HG02938 (cell line): Measurements from ENCODE around the gene INF2.

Experiments
- ATAC-seq: cut with Tn5 transposase; IDR thresholded peaks from one replicate; pipeline ENCODE4 v1.9.1; 2021; ENCODE audit warnings: mild to moderate bottlenecking, moderate library complexity; ENCODE audit not compliant: unreplicated experiment

The INF2 gene

DNA sequence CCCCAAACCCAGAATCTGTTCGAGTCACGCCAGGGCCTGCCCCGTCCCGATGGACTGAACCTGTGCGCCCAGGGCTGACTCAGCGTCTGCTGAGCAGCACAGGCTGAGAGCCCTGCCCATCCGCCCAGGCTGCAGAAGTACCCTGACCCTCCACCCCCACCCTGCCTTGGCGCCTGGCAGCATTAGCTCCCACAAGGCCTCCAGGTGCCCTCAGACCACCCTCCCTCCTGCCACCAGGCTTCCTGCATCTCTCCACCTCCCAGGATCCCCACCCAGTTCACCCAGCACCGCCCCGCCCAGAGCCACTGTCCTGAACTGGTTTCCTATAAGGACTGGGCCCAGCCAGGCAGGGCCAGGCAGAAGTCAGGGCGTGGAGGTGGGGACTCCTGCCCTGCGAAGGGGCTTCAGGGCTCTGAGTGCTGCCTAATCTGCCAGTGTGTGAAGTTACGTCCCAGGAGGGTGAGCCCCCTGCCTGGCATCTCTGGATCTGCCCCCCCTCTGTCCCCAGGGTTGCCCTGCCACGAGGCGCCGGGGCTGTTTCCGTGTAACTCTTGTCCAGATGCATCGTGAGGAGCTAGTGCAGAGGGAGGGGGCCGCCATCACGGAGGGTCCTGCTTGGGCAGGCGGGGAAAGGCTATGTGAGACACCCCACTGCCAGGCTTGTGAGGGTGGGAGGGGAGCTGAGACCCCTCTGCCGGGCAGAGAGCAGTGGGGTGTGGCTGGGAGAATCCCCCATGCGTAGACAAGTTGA is 43.7 kb downstream of the INF2 start:
- no peak for ATAC-seq

- ATAC-seq, result no peak
Measured at GRCh38 chr14:104734051-104734587, 44.7 kb downstream of the INF2 start.

DNA sequence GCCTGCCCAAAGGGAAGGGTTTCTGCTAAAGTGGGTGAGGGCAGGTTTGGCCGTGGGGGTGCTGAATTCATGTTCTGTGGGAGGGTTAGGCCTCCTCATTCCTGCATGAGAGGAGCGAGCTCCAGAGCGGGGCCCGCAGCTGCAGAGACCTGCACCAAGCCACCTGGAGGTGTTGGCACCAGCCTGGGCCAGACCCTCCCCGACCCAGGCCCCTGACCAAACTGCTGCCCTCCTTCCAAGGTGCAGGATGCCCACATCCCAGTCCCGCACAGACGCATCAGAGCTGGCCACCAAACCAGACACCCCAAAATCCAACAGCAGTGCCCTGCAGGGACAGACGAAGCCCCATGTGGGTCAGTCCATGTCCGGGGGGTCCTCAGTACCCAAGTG is 45.2 kb downstream of the INF2 start:
- ATAC-seq, result no peak

GRCh38 chr14:104734991-104735779 is 45.8 kb downstream of the INF2 start:
- no peak for ATAC-seq

- ATAC-seq, result no peak
Measured at GRCh38 chr14:104735830-104736642, 46.6 kb downstream of the INF2 start.

DNA sequence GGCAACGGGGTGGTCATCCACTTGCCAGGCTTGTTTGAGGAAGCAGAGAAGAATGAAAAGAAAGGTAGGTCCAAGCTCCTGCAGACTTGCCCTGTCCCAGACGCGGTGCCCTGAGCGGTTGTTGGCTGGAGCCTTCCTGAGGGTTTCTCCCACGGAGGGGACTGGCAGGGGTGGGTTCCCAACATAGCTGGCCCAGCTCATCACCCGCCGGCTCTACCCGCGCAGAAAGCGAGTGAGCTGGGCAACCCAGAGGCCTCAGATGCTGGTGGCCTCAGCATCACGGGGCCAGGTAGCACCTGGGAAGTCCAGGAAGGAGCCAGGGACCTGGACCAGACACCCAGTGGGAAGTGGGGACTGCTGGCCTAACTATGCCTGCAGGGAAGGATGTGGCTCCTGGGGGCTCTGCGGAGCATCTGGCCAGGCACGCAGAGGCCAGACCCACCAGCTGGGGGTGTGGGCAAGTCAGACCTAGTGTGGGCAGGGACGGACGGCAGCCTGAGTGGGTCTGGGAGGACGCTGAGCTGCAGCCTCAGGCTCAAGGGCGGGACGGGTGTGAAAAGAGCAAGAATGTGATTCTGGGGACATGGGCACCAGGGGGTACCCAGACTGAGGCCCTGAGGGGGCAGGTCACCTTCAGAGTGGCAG is 49.1 kb downstream of the INF2 start:
- no peak for ATAC-seq

- no peak for ATAC-seq
Measured at GRCh38 chr14:104739026-104739425, 49.6 kb downstream of the INF2 start.

DNA sequence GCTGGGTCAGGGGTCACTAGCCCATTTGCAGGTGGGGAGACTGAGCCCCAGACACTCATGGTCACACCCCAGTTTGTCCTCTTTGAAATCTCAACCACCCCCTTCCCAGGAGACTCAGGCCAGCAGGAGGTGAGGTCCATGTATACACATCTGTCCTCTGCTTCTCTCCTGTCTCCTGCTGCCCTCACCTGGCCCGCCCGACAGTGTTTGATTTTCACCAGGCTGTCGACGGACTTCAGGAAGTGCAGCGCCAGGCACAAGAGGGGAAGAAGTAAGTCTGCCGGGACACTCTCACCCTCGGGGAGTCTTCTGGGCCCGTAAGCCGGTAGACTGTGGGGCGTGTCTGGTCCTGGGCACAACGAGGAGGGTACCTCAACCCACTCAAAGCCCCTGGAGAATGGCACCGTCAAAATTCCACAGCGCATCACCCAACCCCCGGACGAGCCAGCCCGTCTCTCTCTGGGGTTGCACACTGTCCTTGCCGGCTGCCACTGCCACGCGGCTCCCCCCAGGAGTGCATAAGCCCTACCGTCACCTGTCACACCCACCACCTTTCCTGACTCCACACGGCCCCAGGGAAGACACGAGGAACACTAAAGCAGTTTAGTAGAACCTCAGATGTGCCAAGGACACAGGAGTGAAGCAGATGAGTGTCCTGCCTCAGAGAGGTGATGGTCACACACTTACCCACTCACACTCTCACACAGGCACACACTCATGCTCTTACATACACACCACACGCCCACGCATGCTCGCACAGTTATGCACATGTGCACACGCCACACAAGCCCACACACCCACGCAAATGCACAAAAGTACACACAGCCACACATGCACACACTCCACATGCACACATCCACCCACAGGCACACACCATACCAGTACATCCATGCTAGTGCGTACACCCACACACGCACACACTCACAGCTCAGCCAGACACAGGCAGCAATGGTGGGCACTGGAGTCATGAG is 50.4 kb downstream of the INF2 start:
- ATAC-seq, result no peak

DNA sequence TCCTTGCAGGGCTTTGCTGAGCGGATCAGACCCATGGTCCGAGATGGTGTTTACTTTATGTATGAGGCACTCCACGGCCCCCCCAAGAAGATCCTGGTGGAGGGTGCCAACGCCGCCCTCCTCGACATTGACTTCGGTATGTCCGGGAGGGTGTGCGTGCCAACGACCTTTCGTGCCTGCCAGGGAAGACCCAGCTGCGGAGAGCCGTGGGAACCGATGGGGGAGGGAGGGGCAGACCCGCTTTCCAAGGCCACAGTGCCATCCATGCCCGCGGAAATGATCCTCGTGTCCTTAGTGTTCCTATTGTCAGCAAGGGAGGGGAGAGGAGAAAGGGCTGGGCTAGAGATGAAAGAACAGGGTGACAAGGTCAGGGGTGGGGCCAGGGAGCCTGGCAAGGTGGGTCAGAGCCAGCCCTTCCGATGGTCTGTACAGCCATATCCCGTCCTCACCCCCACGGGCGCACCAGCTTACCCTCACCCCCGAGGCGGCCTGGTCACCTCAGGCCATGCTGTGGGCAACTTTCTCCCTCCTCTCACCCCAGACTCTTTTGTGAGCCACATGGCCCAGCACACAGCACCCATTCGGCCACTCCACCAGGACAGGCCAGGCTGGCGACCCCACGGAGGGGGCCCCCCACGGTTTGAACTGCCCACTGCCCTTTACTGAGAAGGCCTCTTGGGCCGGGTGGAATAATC is 51.8 kb downstream of the INF2 start:
- no peak for ATAC-seq

GRCh38 chr14:104741803-104742251 is 52.4 kb downstream of the INF2 start:
- no peak for ATAC-seq

GRCh38 chr14:104742586-104743455 is 53.4 kb downstream of the INF2 start:
- ATAC-seq, result no peak

DNA sequence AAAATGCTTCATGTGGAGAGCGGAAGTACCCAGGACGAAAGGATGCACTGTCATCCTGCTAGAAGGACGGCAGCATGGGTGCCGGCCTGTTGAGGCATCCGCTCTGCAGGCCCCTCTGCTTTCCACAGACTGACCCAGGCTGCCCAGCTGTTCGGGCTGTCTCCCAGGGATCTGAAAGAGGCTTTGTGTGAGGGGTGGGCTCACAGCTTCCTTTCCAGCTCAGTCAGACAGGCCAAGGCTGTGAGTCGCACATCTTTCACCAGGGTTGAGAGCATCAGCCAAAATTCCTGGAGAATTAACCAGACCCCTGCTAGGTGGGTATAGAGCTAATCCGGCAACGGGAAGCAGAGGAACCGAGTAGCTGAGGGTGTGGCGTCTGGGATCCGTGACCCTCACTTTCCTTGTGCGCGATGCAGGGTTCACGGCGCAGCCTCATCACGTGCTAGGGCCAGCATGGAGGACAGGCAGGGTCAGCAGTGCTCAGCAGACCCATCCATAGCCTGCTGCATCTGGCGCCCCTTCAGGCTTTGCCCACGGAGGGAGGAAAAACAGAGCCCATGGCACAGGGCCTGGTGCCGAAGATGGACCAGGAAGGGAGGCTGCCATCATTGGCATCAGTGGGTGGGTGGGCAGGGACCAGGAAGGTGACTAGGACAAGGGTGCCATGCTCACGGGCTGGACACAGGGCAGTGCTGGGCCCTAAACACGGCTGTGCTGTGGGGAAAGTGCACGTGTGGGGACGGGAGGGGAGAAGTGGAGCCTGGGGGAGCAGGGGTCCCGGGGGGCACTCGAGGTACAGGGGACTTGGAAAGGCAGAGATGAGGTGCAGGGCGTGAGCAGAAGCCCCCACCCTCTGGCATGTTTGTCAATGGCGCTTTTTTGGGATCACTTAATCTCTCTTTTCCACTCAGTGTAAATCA is 54.3 kb downstream of the INF2 start:
- ATAC-seq, result no peak

- ATAC-seq, result no peak
Measured at GRCh38 chr14:104744484-104744883, 55.1 kb downstream of the INF2 start.

DNA sequence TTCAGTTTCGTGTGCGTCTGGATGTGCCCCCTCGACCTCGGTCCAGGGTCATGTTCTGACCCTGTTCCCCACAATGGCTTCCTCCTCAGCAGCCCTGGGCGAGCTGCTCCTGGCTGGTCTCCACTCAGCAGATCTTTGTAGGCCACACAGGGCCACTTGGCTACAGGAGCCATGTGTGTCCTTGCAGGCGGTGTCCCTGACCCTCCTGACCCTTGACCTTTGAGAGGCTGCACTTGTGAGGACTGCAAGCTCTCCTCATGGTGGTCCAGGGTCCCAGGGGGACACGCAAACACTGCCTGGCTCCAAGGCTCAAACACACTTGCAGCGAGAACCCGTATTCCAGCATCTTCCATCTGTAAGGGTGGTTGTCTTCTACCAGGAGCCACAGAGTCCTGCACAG is 56.0 kb downstream of the INF2 start:
- ATAC-seq, result no peak

- no peak for ATAC-seq
Measured at GRCh38 chr14:104746071-104746545, 56.7 kb downstream of the INF2 start.

DNA sequence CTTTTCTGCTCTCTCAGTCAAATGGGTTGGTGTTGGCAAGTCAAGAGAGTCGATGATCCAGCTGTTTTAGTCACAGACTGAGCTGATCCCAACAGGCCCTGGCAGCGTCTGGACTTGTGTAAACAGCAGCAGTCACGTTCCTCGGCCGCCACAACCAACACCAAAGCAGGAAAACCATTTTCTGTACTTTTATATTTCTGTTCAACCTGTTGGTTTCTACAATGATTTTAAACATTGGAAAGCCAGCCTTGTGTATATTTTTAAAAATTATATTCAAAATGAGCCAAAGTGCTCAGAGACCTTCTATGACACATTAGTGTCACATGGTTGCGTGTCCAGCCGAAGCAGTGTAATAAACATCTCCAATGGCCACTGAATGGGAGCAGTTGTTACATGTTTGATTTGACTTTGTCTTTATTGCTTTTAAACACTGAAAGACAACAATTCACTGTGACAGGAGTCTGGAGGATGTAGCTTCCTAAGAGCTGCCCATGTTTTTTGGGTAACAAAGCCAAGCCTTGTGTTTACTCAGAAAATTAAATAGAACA is 57.6 kb downstream of the INF2 start:
- no peak for ATAC-seq
